OCI-LY1 (cell line): Measurements from ENCODE around the gene SULT2B1.

ENCODE experiments used
- H2AFZ ChIP-seq: fragments of 200-600 bp; sonication (generic), shearing (Covaris generic); 2 replicates; pipeline ENCODE4 v1.6.0; 2014; ENCODE audit warnings: antibody characterized with exemption, mild to moderate bottlenecking, low read length
- H3F3A ChIP-seq: fragments of 200-600 bp; sonication (generic), shearing (Covaris generic); 2 replicates; pipeline ENCODE4 v1.6.0; 2014; ENCODE audit warnings: mild to moderate bottlenecking, antibody characterized with exemption, low read length, moderate library complexity; ENCODE audit not compliant: insufficient read depth
- H3K27ac ChIP-seq: fragments of 200-600 bp; sonication (generic); 2 replicates; pipeline ENCODE4 v1.5.1; 2014; ENCODE audit warnings: low read length, mixed run types, mild to moderate bottlenecking, low read depth; ENCODE audit not compliant: poor library complexity, severe bottlenecking
- H3K27me3 ChIP-seq: fragments of 200-600 bp; sonication (generic); 2 replicates; pipeline ENCODE4 v1.6.0; 2014; ENCODE audit warnings: antibody characterized with exemption, mild to moderate bottlenecking, low read length, moderate library complexity; ENCODE audit not compliant: insufficient read depth
- H3K36me3 ChIP-seq: fragments of 200-600 bp; sonication (generic); 2 replicates; pipeline ENCODE4 v1.6.1; 2014; ENCODE audit warnings: mild to moderate bottlenecking, antibody characterized with exemption, low read length, moderate library complexity, mixed read lengths; ENCODE audit not compliant: insufficient read depth
- H3K4me1 ChIP-seq: fragments of 200-600 bp; sonication (generic); 2 replicates; pipeline ENCODE4 v1.5.1; 2014; ENCODE audit warnings: mild to moderate bottlenecking, low read length, moderate library complexity; ENCODE audit not compliant: insufficient read depth, severe bottlenecking
- H3K4me2 ChIP-seq: fragments of 200-600 bp; sonication (generic), shearing (Covaris generic); 2 replicates; pipeline ENCODE4 v1.6.1; 2014; ENCODE audit warnings: low read length
- H3K4me3 ChIP-seq: fragments of 200-600 bp; sonication (generic); 2 replicates; pipeline ENCODE4 v1.5.1; 2014; ENCODE audit warnings: low read length, low read depth, mild to moderate bottlenecking, mixed read lengths; ENCODE audit not compliant: poor library complexity, severe bottlenecking
- H3K79me2 ChIP-seq: fragments of 200-600 bp; shearing (Covaris generic); 2 replicates; pipeline ENCODE4 v1.6.1; 2016; ENCODE audit warnings: mixed run types, low read length, mixed read lengths; ENCODE audit not compliant: insufficient read depth
- H3K9ac ChIP-seq: fragments of 200-600 bp; sonication (generic), shearing (Covaris generic); 2 replicates; pipeline ENCODE4 v1.6.1; 2014; ENCODE audit warnings: mild to moderate bottlenecking, low read length, mixed read lengths
- H3K9me2 ChIP-seq: fragments of 200-600 bp; sonication (generic), shearing (Covaris generic); 2 replicates; pipeline ENCODE4 v1.6.1; 2014; ENCODE audit warnings: low read depth, mild to moderate bottlenecking, low read length, mixed read lengths
- H3K9me3 ChIP-seq: fragments of 200-600 bp; shearing (Covaris generic); 2 replicates; pipeline ENCODE4 v1.6.1; 2014; ENCODE audit warnings: low read length, mixed read lengths
- H4K20me1 ChIP-seq: fragments of 200-600 bp; sonication (generic), shearing (Covaris generic); 2 replicates; pipeline ENCODE4 v1.6.0; 2016; ENCODE audit warnings: mild to moderate bottlenecking, low read length; ENCODE audit not compliant: insufficient read depth
- CTCF ChIP-seq: fragments of 200-600 bp; sonication (generic), shearing (Covaris generic); IDR thresholded peaks from 2 replicates; pipeline ENCODE4 v1.5.1; 2017; ENCODE audit warnings: mild to moderate bottlenecking, antibody characterized with exemption, low read length, moderate library complexity, mixed read lengths
- EZH2 ChIP-seq: fragments of 200-600 bp; sonication (generic), shearing (Covaris generic); IDR thresholded peaks from 2 replicates; pipeline ENCODE4 v1.8.0; 2017; ENCODE audit warnings: borderline replicate concordance, mixed run types, mild to moderate bottlenecking, antibody characterized with exemption, low read length, moderate library complexity, mixed read lengths

The SULT2B1 gene

GRCh38 chr19:48600679-48601417 is 48.9 kb downstream of the SULT2B1 start:
- Histone ChIP-seq H3K27ac (no peak overlapping the region), H3F3A (no peaks in the 10 kb centered on the region), H3K9me3 (no peaks in the 10 kb centered on the region), H3K4me1 (peaks cover 9% of the 10 kb centered on the region), H3K4me2 (no peak overlapping the region), H2AFZ (no peak overlapping the region), H3K36me3 (no peaks in the 10 kb centered on the region; the same call in 1 of the 2 replicates), H3K79me2 (no peaks in the 10 kb centered on the region), H3K9ac (no peak overlapping the region), H3K27me3 (peaks cover 4% of the 10 kb centered on the region; the same call in 1 of the 2 replicates), H3K9me2 (no peaks in the 10 kb centered on the region), H4K20me1 (no peaks in the 10 kb centered on the region), H3K4me3 (no peak overlapping the region)
- no peak for TF ChIP-seq CTCF
- TF ChIP-seq EZH2, result no peak

- H3K9me2 ChIP-seq, result no peaks in the 10 kb centered on the region
- no peak overlapping the region for H3K27ac ChIP-seq
- H4K20me1 ChIP-seq, result no peaks in the 10 kb centered on the region
- H3K79me2 ChIP-seq, result no peaks in the 10 kb centered on the region
- H3K4me2 ChIP-seq, result no peak overlapping the region
- H3K9me3 ChIP-seq, result no peaks in the 10 kb centered on the region
- no peaks in the 10 kb centered on the region for H3F3A ChIP-seq
- TF ChIP-seq CTCF, result no peak
- H2AFZ ChIP-seq, result no peak overlapping the region
- H3K9ac ChIP-seq, result no peak overlapping the region
- H3K4me3 ChIP-seq, result no peak overlapping the region
- H3K36me3 ChIP-seq, result no peaks in the 10 kb centered on the region; the same call in 1 of the 2 replicates
- no peaks in the 10 kb centered on the region for H3K4me1 ChIP-seq
- H3K27me3 ChIP-seq, result peaks cover 1% of the 10 kb centered on the region; the same call in 1 of the 2 replicates
Measured at GRCh38 chr19:48603001-48603400, 51.0 kb downstream of the SULT2B1 start.

GRCh38 chr19:48603449-48603848 is 51.5 kb downstream of the SULT2B1 start:
- TF ChIP-seq CTCF, result no peak
- no peak for TF ChIP-seq EZH2
- Histone ChIP-seq H3K27ac (no peak overlapping the region), H3K4me1 (peaks cover under 1% of the 10 kb centered on the region), H3K79me2 (no peaks in the 10 kb centered on the region), H3K36me3 (no peaks in the 10 kb centered on the region; the same call in 1 of the 2 replicates), H2AFZ (no peak overlapping the region), H3K4me3 (no peak overlapping the region), H3K9ac (no peak overlapping the region), H3K9me3 (no peaks in the 10 kb centered on the region), H3K9me2 (no peaks in the 10 kb centered on the region), H3F3A (no peaks in the 10 kb centered on the region), H4K20me1 (no peaks in the 10 kb centered on the region), H3K27me3 (no peaks in the 10 kb centered on the region; the same call in 1 of the 2 replicates), H3K4me2 (no peak overlapping the region)
